Erythroblast (primary cell): ENCODE measurements around the gene POU2AF3.

Source experiments
- DNase-seq, 2 experiments: peaks; one replicate each; lab custom pipeline; 2025; lab: John Stamatoyannopoulos, UW
- GATA1 ChIP-seq: IDR thresholded peaks from 2 replicates; pipeline ENCODE4 v1.6.1; 2011; ENCODE audit warnings: low read depth, mild to moderate bottlenecking, control low read depth, low read length, moderate library complexity
- POLR2A ChIP-seq: IDR thresholded peaks from 2 replicates; pipeline ENCODE4 v1.6.1; 2011; ENCODE audit warnings: mild to moderate bottlenecking, low read length

Gene POU2AF3

DNA sequence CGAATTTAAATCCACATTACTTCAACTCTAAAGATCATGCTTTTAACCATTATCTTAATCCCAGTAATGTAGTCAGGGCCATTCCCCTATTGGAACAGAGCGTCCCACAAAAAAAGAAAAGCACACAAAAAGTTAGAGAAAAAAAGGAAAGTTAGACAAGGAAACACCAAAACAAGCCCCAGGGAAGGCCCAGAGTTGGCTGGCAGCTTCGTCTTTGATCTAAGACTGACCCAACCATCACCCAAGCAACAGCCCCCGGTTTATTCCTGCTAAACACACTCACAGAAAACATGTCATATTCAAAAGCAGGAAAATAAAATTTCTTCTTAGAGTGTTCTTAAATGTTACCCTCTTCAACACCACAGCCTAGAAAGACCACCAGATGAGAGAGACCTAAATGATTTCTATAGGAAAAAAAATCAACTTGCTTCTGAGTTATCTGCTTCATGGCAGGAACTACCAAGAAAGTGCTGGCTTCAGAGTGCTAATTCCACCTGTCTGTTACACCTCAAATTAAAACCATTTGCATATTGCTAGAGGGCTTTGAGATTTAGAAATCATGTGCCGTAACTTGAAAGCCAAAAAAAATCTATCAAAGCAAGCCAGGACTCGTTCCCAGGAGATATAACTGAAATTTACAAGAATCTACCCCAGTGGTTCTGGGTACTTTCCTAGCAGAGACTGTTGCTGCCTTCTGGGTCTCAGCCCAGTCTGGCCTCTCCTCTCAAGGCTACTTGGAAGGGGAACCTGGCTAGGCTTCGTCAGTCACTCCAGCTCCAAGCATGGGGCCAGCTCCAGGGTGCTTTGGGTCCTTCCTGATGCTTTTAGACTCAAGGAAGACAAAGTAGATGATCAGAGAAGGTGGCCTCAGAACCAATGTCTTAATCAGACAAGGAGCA is 31.2 kb downstream of the POU2AF3 start:
- no peak for TF ChIP-seq POLR2A
- DNase-seq: no peak

DNA sequence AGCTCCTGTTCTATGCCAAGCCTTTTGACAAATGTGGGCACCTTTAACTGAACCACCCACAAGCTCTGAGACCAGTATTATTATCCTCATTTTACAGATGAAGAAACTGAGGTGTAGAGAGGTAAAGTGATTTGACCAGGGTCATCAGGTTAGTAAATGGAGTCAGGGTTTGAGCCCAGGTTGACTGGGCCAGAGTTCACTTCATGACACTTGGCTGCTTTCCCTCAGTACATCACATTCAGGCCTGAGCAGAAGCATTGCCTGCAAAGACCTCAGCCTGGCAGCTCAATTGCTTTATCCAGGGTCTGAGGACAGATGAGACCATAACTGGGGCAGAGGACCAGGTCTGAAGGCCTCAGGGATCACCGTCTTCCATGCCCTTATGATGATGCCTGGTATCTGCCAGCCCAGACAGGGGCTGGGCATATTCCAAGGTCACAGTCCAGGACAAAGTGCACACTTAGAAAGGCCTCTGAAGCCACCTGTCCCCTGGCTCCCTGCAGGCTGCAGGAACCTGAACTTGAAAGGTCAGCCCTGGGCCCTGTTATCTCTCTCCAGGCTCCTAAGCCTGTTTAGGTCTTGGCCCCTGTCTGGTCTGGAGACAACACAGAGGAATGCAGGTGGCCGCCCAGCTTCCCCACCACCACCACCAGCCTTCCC is 32.0 kb downstream of the POU2AF3 start:
- no peak for DNase-seq
- TF ChIP-seq GATA1: no peak
- no peak for TF ChIP-seq POLR2A

DNA sequence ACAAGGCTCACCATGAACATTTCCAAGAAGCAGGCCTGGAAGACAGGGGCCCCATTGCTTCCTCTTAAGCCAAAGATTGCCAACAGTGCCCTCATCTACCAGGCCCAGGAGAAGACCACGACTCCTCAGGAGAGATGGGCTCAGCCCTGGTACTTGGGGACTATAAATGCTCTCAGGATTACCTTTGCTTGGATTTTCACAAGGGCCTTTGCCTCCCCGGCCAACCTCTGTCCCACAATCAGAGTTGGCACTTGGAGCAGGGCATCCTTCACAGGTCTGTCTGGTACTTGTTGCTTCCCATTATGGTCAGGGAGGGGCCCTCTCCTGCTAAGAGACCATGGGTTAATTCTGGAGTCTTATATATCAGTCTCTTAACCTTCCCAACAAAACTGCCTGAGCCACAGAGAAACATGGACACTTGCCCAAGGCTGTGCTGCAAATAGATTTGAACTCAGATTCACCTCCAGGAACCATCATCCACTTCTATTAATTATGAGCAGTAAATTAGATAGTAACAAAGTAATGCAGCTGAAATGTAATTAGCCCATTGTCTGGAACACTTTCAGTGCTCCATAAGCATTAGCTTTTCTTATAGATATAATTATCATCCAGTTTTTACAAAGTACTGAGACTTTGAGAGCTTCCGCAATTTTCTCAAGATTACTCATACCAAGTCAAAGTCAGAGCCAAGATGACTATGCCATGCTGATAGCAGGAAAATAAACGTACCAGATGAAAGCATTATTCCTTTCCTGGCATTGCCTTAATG is 33.5 kb downstream of the POU2AF3 start:
- no peak for DNase-seq
- TF ChIP-seq POLR2A (no peak), GATA1 (no peak)

DNA sequence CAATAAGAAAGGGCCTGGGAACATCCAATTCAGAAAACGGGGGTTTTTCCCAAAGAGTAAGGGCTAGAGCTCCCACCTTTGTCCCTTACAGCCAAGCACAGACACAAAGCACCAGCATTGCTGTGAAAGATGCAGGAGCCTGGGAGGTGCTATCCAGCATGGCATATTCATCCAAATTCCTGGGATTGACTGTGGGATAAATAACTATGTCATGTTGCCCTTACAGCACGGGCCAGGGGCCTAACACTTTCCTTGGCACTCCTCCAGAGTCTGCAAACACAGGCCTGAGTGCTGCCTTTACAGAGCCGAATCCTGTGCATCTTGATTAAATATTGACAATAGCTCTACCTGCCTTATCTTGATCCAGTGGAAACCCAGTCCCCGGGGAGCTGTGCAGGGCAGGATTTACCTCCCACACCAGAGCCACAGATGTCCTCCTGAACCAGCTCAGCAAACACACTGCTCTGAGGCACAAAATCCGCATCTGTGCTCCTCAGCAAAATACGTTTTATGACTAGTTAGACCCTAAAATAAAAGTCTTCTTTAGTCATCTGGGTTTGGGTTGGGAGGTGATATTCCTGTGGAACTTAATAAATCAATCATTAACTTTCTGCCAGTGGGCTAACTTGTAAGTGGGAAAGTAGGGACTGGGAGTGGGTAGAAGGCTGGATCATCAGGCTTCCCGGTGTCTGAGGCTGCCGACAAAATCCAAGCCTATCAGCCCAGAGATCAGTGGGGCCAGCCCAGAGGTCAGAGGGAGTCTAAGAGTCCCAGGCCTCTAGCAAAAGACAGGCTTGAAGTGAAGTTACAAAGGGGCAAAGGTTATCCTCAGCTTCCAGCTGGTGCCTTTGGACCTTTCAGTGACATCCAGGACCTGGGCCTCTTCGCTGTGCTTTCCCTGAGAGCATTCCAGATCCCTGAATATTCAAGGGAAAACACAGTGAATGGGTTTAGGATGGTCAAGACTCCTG is 36.5 kb downstream of the POU2AF3 start:
- TF ChIP-seq POLR2A (no peak), GATA1 (no peak)

DNA sequence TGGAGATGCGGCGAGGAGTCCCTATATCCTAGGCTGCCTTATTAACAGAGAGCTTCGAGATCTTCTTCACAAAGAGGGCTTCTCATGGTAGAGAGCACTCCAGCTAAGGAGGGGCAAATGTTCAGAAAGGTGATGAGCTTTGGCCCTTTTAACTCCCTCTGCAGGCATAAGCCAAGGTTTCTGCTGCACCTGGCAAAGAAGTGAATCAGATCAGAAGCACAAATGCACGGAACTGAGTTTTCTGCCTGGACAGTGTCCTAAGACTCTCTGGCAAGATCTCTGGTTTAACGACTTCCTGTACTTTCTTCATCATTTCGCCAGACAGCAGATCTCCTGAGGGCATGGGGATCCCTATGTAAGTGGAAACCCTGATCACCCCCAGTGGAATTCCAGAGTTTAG is 37.2 kb downstream of the POU2AF3 start:
- TF ChIP-seq POLR2A: no peak
- no peak for TF ChIP-seq GATA1
- DNase-seq: no peak

More for the DNA sequence above, 36.5 kb downstream of the POU2AF3 start:
- no peak for DNase-seq

DNA sequence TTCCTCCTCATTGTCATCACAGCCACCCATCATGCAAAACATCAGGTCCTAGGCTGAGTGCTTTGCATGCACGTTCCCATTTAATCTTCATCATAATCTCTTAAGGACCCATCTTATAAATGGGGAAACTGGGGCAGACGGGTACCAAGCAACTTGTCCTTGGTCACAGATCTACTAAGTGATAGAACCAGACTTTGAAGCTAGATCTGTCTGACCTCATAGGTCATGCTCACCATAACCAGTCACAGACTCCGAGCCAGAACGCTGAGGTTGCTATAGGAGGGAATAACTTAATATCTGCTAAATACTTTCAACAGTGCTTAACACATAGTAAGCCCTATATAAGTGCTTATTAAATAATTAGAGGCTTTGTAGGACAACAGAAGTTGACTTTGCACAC is 37.7 kb downstream of the POU2AF3 start:
- TF ChIP-seq POLR2A: no peak
- TF ChIP-seq GATA1: no peak
- DNase-seq: no peak

DNA sequence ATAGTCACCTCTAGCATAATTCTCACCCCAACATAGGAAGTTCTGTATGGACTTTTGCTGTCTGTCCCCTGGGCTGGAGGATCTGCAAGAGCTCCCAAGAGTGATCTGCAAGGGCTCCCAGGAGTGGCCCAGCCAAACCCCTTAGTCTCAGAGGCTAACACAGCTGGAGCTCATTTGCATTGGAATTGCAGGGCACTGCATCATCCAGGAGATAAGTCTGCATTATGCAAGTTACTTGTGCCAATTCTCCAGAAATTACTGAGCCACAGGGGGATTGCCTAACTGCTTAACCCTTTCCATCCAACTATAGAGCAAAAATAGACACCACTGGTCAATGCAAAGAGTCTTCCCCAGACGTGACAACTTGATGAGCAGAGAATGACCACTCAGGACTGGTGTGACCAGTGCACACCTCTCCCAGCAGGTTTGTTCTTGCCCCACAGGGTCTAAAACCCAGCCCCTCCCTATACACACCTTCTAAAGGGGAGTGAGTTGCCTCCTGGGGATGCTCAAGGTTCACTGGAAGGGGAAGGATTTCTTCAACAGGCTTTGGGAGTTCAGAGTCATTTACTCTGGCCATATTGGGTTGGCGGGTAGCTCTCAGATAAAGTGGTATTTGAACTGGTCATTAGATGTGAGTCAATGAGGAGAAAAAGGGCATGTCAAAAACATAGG is 38.4 kb downstream of the POU2AF3 start:
- peak in 1 of 2 experiments; percentile 51 for DNase-seq
- no peak for TF ChIP-seq POLR2A
- TF ChIP-seq GATA1: no peak

DNA sequence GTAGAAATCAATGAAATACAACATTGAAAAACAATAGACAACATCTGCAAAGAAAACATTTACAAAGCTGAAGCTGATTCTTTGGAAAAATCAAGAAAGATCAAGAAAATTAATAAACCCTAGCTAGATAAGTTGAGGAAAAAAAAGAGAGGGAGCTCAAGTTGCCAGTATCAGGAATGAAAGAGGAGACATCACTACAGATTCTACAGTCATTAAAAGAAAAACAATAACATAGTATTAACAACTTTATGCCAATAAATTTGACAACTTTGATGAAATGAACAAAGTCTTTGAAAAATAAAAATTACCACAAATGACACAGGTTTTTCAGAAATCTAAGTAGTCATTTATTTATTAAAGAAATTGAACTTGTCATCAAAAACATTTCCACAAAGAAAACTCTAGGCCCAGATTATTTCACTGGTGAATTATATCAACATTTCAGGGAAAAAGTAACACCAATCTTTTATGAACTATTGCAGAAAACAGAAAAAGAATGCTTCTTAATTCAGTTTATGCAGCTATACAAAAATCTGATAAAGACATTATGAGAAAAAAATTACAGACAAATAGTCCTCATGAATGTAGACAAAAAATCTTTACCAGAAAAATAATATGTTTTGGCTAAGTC is 41.5 kb downstream of the POU2AF3 start:
- TF ChIP-seq GATA1: no peak
- no peak for TF ChIP-seq POLR2A
- DNase-seq: no peak

DNA sequence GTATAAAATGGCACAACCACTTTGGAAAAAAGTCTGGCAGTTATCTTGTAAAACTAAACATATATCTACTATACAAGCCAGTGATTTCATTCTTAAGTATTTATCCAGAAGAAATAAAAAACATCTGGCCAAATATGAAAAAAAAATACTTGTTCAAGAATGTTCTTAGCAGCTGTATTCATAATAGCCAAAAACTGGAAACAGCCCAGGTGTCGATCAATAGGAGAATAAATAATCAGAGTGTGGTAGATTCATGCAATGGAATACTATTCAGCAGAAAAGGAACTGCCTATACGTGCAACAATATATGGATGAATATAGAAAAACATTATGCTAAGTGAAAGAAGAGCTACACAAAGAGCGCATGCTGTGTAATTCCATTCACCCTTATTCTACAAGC is 44.0 kb downstream of the POU2AF3 start:
- DNase-seq: no peak

DNA sequence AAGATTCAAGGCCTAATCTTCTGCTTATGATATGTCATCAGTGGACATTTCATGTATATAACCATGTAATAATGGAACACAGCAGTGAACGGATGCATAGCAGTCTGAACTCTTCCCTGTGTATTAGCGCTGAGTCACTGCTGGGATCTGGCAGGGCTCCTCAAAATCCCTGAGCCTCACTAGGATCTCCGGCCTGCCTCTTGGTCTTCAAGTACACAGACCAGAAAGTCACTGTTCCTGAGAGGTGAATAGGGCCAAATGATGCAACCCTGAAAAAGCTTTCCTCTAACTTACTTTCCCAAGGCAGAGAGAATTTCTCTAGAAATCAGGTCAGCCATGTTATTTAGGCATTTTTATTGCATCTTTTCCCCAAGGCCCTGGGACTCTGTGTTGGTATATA is 45.7 kb downstream of the POU2AF3 start:
- DNase-seq: no peak
- TF ChIP-seq GATA1: no peak
- TF ChIP-seq POLR2A: no peak

More for the DNA sequence above, 44.0 kb downstream of the POU2AF3 start:
- TF ChIP-seq GATA1 (no peak), POLR2A (no peak)

DNA sequence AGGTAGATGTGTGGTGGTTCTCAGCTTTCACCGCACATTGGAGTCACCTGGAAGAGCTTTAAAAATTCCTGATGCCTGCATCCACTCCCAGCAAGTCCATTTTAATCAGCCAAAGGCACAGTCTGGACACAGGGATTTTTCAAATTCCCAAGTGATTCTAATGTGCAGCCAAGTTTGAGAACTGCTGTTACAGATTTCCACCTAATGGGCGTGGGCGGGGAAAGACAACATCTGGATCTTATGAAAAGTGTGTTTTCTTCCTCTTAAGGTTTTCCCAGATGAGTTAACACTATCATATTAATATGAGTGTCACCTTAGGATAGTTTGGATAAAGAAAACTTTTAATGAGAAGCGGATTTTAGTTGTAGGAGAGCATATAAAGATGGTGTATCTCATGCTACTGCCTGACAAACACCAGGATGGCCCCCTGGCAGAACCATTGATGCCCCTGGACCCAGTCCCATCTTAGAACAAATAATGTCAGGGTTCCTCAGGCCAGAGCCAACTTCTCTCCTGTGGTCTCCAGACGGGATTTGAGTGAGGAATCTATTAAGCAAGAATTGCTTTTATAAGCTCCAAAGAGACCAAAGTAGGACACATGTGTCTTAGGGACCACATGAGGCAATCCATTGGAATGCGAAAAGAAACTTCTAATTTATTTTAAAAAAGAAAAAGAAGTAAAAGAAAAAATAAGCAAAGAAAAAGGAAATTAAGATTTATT is 48.8 kb downstream of the POU2AF3 start:
- no peak for DNase-seq
- TF ChIP-seq GATA1 (no peak), POLR2A (no peak)
